ENCODE results near the gene MPP4. TPM values are rescaled to one million over a fixed set of nuclear protein-coding genes. Genes with fewer than 3 reads are reported as not detected.

Gene MPP4
- total and polyA plus RNA-seq, 7 donors = 0.06 to 0.34 (median 0.17) TPM; not detected in 2

DNA sequence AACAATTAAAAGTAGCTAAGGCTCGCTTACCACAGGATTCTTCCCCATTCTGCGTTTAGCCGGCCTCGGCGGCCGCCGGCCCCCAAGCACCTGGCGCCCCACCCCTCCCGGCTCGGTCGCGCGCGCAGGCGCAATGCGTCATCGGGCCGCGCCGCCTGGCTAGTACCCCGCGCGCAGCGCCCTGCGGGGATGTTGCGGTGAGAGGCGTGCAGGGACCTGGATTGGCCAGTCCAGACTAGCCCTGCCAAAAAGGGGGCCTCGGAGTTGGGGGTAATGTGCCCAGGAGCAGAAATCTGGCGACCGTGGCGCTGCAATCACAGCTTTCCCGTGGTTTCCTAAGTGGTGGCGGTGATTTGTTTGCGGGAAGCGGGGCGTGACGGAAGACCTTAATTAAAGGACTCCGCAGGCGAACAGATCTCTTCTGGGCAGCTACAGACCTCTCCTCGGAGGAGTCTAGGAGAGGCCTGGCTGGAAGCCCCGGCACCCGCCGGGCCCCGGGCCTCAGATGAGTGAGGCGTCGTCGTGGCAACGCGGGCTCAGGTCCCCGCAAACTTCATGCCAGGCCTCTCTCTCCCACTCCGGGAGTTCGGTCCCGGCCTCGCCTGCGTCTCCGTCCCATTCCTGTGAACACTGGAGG, 55.7 kb downstream of the MPP4 start:
- peak overlapping the region; percentile 94 for H3K27ac ChIP-seq
- H3K4me1 ChIP-seq = peaks cover 14% of the 10 kb centered on the region
- TF ChIP-seq, protein P1, sequence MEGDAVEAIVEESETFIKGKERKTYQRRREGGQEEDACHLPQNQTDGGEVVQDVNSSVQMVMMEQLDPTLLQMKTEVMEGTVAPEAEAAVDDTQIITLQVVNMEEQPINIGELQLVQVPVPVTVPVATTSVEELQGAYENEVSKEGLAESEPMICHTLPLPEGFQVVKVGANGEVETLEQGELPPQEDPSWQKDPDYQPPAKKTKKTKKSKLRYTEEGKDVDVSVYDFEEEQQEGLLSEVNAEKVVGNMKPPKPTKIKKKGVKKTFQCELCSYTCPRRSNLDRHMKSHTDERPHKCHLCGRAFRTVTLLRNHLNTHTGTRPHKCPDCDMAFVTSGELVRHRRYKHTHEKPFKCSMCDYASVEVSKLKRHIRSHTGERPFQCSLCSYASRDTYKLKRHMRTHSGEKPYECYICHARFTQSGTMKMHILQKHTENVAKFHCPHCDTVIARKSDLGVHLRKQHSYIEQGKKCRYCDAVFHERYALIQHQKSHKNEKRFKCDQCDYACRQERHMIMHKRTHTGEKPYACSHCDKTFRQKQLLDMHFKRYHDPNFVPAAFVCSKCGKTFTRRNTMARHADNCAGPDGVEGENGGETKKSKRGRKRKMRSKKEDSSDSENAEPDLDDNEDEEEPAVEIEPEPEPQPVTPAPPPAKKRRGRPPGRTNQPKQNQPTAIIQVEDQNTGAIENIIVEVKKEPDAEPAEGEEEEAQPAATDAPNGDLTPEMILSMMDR (IDR thresholded peaks at IDR 0.05) = no peak
- WGBS, 3 donors = 0 to 1% (median 0%) methylated on average over 52 to 56 of the region's 56 CpGs
- H3K9me3 ChIP-seq = no peaks in the 10 kb centered on the region
- peaks cover 0 to 17% of the 10 kb centered on the region in 2 donors for H3K36me3 ChIP-seq (ENCODE audit: insufficient read depth in 1 of 2, low read depth in 1 of 2)
- intact Hi-C loops (cut with DNase I) = loop anchor here in 1 of 2 donors (10.0 kb wide), 1 partner anchor 188 kb away; the partner anchor contains the start of genes STRADB and TRAK2
- DNase-seq = peak; percentile 85 to 93
- ATAC-seq = peak; percentile 95 to 97 (median 96)
- peak overlapping the region; percentile 93 for H3K4me3 ChIP-seq
- no peaks in the 10 kb centered on the region for H3K27me3 ChIP-seq (ENCODE audit: insufficient read depth in 3 of 3, low read length in 2 of 3)

GRCh38 chr2:201642086-201642578, 56.3 kb downstream of the MPP4 start:
- Histone ChIP-seq H3K9me3 (no peaks in the 10 kb centered on the region), H3K36me3 (ENCODE audit: insufficient read depth in 1 of 2, low read depth in 1 of 2) (peaks cover 0 to 23% of the 10 kb centered on the region in 2 donors), H3K27ac (peak overlapping the region; percentile 94), H3K27me3 (ENCODE audit: insufficient read depth in 3 of 3, low read length in 2 of 3) (no peaks in the 10 kb centered on the region), H3K4me3 (peak overlapping the region; percentile 93), H3K4me1 (peaks cover 14% of the 10 kb centered on the region)
- TF ChIP-seq, protein P1 (IDR thresholded peaks at IDR 0.05) = no peak
- peak; percentile 25 to 43 (median 34) for ATAC-seq
- intact Hi-C loops (cut with DNase I) = loop anchor here in 1 of 2 donors (10.0 kb wide), 1 partner anchor 187 kb away; the partner anchor contains the start of genes STRADB and TRAK2
- WGBS, 3 donors = 0 to 1% (median 0%) methylated on average over 16 of the region's 16 CpGs
- no peak for DNase-seq

GRCh38 chr2:201639205-201639604, 59.2 kb downstream of the MPP4 start:
- intact Hi-C loops (cut with DNase I) = loop anchor here (5.0 to 10.0 kb wide), 3 partner anchors 66 to 244 kb away; no protein-coding TSS in a partner anchor
- DNase-seq = no peak
- TF ChIP-seq, protein P1 (IDR thresholded peaks at IDR 0.05) = no peak

DNA sequence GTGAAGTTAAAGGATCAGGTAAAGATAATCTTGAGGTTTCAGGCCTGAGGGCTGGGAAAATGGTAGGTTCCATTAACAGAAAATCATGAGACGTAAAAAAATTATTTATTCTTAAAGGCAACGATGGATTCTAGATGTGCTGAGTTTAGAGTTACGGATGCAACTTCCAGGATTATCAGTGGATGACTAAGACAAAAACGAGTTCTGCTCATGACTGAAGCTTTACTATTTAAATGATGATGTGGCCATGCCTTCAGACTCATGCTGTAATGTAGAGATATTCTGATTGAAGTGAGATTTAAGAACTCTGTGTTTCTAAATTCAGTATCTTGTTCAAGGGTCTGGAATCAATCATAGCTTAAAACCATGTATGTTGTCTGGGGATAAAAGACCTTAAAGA, 60.1 kb downstream of the MPP4 start:
- WGBS, 3 donors = 76 to 92% (median 79%) methylated on average over 4 of the region's 4 CpGs
- ATAC-seq = no peak
- Histone ChIP-seq H3K4me1 (peaks cover 5% of the 10 kb centered on the region), H3K27ac (no peak overlapping the region), H3K9me3 (no peaks in the 10 kb centered on the region), H3K4me3 (no peak overlapping the region), H3K27me3 (ENCODE audit: insufficient read depth in 3 of 3, low read length in 2 of 3) (no peaks in the 10 kb centered on the region), H3K36me3 (ENCODE audit: insufficient read depth in 1 of 2, low read depth in 1 of 2) (peaks cover 3 to 61% of the 10 kb centered on the region in 2 donors)
- TF ChIP-seq, protein P1 (IDR thresholded peaks at IDR 0.05) = no peak
- no peak for DNase-seq
- intact Hi-C loops (cut with DNase I) = loop anchor here (5.0 to 10.0 kb wide), 3 partner anchors 66 to 244 kb away; no protein-coding TSS in a partner anchor

More at GRCh38 chr2:201639205-201639604, 59.2 kb downstream of the MPP4 start:
- WGBS, 3 donors = 75 to 87% (median 82%) methylated on average over 3 of the region's 3 CpGs
- Histone ChIP-seq H3K36me3 (ENCODE audit: insufficient read depth in 1 of 2, low read depth in 1 of 2) (peaks cover 0 to 52% of the 10 kb centered on the region in 2 donors), H3K9me3 (no peaks in the 10 kb centered on the region), H3K27me3 (ENCODE audit: insufficient read depth in 3 of 3, low read length in 2 of 3) (no peaks in the 10 kb centered on the region), H3K4me3 (no peak overlapping the region), H3K27ac (no peak overlapping the region), H3K4me1 (peaks cover 9% of the 10 kb centered on the region)
- no peak for ATAC-seq

Measured in psoas muscle (tissue), 8 donors.